H54 (cell line): ENCODE results near the gene RASD2.
A peak's percentile ranks its signal among the peaks of the same experiment; 100 is the strongest.

Experiments used
- DNase-seq: peaks from one replicate; pipeline ENCODE4 v3.0.0; 2011; ENCODE audit warnings: low spot score, mixed read lengths; ENCODE audit not compliant: insufficient read length
- FAIRE-seq: peaks from 3 replicates; lab custom pipeline; 2011; peaks lifted over from hg19 to GRCh38; lab: Jason Lieb, UNC
- POLR2A ChIP-seq: IDR thresholded peaks from 2 replicates; pipeline ENCODE4 v1.6.1; 2011; ENCODE audit warnings: low read depth, mild to moderate bottlenecking, low read length

RASD2 gene

GRCh38 chr22:35553341-35553740 lies 12.7 kb downstream of the RASD2 start:
- no peak for DNase-seq
- FAIRE-seq, result no peak
- TF ChIP-seq POLR2A, result no peak

DNA sequence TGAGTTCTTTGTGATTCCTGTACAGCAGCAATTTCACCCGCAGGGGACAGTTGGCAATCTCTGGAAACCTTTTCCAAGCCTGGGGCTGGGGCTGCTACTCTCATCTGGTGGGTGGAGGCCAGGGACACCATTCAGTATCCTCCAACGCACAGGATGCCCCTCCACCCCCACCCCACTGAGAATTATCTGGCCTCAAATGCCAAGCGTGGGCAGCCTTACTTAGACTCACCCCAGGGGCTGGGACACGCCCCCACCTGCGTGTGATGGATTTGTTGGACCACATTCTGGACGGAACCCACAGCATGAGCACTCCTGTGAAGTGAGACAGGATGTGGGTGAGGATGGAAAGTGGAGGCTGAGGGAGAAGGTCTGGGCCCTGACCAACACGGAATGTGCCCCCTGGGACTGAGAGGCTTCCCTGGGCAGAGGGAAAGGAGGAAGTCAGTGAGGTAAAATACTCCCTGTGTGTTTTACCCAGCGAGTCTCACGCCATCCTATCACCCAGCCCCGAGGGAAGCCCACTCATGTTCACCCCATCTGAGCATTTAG lies 13.7 kb downstream of the RASD2 start:
- TF ChIP-seq POLR2A, result no peak
- no peak for DNase-seq
- no peak for FAIRE-seq

GRCh38 chr22:35555483-35555890 lies 14.9 kb downstream of the RASD2 start:
- no peak for TF ChIP-seq POLR2A

GRCh38 chr22:35555946-35556547 lies 15.4 kb downstream of the RASD2 start:
- FAIRE-seq, result no peak
- DNase-seq, result no peak
- TF ChIP-seq POLR2A, result no peak

More at GRCh38 chr22:35555483-35555890, 14.9 kb downstream of the RASD2 start:
- FAIRE-seq (no peak), DNase-seq (no peak)

GRCh38 chr22:35556666-35557065 lies 16.0 kb downstream of the RASD2 start:
- FAIRE-seq, result no peak
- DNase-seq, result no peak
- TF ChIP-seq POLR2A, result no peak

- DNase-seq (no peak), FAIRE-seq (no peak)
- TF ChIP-seq POLR2A, result no peak
Measured at GRCh38 chr22:35558031-35558430, 17.4 kb downstream of the RASD2 start.

GRCh38 chr22:35558719-35559118 lies 18.1 kb downstream of the RASD2 start:
- FAIRE-seq (no peak), DNase-seq (no peak)
- no peak for TF ChIP-seq POLR2A

GRCh38 chr22:35559354-35560005 lies 18.8 kb downstream of the RASD2 start:
- FAIRE-seq, result no peak
- TF ChIP-seq POLR2A, result no peak
- no peak for DNase-seq

- FAIRE-seq (no peak), DNase-seq (no peak)
- TF ChIP-seq POLR2A, result no peak
Measured at GRCh38 chr22:35560366-35560765, 19.7 kb downstream of the RASD2 start.

DNA sequence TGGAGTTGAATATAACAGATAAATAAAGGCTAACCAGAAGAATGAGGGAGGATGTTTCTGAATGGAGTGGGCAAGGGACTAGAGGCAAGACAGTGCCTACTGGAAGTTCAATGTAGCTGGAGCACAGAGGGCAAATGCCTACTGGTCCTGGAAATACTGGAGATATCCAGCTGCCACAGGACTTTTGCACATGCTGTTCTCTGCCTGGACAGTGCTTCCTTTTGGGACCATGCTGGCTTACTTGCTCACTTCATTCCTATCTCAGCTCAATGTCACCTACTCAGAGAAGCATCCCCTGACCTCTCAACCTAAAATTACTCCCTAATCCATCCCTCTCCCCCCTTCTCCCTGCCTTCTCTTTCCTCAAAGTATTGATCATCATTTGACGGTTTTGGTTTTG lies 20.2 kb downstream of the RASD2 start:
- no peak for DNase-seq
- no peak for FAIRE-seq
- TF ChIP-seq POLR2A, result no peak

DNA sequence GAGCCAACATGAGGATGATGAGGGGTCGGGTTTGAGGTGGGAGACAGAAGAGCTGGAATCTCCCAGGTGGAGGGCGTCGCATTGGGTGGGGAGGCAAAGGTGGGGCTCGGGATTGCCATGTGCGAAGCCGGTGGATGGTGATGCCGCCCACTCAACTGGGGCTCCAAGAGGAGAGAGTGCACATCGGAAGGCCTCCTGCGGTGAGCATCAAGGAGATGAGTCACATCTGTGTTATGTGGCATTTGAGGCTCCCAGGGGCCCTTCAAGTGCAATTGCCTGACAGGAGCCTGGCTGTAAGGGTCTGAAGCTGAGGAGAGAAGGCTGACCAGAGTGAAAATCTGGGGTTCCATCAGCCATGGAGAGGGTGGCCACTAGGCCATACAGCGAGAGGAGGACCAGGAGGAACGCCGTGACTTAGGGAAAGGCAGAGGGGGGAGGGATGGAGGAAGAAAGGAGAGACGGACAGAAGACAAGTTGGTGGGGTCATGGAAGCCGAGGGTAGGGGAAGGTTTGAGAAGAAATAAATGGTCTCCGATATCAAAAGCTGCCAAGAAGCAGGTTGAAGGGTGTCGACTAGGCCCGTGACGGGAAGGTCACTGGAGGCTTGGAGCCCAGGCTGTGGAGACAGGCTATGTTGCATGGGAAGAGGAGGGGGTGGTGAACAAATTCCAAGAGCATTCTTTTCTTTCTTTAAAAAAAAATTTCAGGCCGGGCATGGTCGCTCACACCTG lies 21.3 kb downstream of the RASD2 start:
- DNase-seq (peak; percentile 79), FAIRE-seq (peak; percentile 20)

DNA sequence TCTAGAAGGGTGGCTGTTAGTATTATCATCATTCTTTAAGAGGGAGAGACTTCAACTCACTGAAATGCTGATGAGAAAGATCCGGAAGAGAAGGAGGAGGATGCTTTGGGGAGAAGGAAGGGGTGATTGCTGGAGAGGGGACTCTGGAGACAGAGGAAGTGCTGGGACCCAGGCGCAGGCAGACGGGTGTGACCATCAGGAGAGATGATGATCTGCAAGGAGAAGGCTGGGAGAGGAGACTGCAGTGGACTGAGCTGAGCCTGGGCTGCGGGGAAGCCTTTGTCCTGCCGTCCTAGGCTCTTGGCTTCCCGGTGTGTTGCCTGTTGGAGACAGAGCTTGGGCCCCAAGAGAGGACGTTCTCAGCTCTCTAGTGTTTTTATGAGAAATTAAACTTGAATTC lies 22.6 kb downstream of the RASD2 start:
- FAIRE-seq, result no peak
- no peak for DNase-seq
- no peak for TF ChIP-seq POLR2A

More for the DNA sequence above, 21.3 kb downstream of the RASD2 start:
- no peak for TF ChIP-seq POLR2A

DNA sequence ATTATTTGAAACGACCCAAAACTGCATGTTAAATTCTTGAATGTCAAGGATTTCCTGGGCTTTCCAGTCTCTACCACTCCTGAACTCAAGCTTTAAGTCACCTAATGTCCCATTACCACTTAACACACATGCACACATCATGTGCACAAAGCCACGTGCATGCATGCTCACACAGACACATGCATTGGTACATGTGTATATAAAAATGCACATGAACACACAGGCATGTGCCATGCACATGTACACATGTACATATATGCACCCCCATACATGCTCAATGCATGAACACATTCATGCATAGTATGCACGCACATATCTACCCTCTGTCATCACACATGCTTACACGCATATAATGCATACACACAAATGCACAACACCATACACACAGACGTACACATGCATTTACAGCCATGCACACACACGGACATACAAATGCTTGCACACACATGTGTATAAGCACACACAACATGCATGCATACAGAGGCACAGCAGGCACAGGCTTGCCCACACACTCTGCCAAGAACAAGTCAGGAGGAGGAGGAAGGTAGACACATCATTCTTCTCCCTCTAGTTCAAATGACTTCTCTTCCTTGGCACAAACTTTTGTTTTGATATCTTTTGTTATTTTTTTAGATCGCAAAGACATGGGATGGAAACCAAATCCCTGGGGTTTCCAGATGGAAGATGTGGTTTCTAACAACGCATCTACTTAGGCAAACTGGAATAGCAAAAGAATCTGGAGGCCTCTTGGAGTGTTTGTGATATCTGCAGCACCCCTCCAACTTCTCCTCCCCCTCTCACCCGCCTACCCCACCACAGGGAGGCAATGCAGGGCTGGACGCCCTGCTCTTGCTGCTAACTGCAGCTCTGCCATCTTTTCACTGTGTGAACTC lies 24.6 kb downstream of the RASD2 start:
- no peak for FAIRE-seq
- no peak for DNase-seq
- no peak for TF ChIP-seq POLR2A
